Measurements from ENCODE around the gene WDR18. TPM values are rescaled to one million over a fixed set of nuclear protein-coding genes. Genes with fewer than 3 reads are reported as not detected.
A peak's percentile ranks its signal among the peaks of the same experiment; 100 is the strongest.

Gene WDR18
- total and polyA plus RNA-seq, 2 of the 8 experiments (the other 6 are each of a cell fraction or from before 2014, with no cell fraction given) = 87.7 to 177 TPM

- Histone ChIP-seq H3K56ac (replicated peaks; ENCODE audit: insufficient read length, low read depth, low read length) (no peak overlapping the region), H3K4me3 (ENCODE audit: extremely low read depth in 1 of 4, insufficient read depth in 2 of 4, low read depth in 3 of 4, low read length in 4 of 4) (no peak overlapping the region), H4K91ac (replicated peaks; ENCODE audit: insufficient read length, low read length) (no peak overlapping the region), H3K23ac (ENCODE audit: insufficient read length) (no peak overlapping the region), H3K36me3 (ENCODE audit: control insufficient read depth in 2 of 4, insufficient read depth in 4 of 4, low read length in 3 of 4) (peaks cover 7 to 33% (median 22%) of the 10 kb centered on the region in 4 experiments; a peak in 6 of 8 replicates), H2BK12ac (ENCODE audit: low read depth, low read length) (no peak overlapping the region), H3K4me2 (ENCODE audit: insufficient read depth in 1 of 2, low read depth in 2 of 2, low read length in 2 of 2) (no peak overlapping the region), H4K8ac (ENCODE audit: extremely low read depth, insufficient read depth, low read length) (peak overlapping the region; percentile 66; the same call in 1 of the 2 replicates), H3K9ac (replicated peaks in 1 of 4; ENCODE audit: extremely low read depth in 1 of 4, low read depth in 3 of 4, low read length in 3 of 4) (no peak overlapping the region), H3K23me2 (ENCODE audit: low read depth, low read length) (peaks cover 4% of the 10 kb centered on the region; the same call in 1 of the 2 replicates), H2BK5ac (ENCODE audit: low read depth, low read length) (no peak overlapping the region), H3K9me3 (ENCODE audit: insufficient read depth in 2 of 2, low read depth in 1 of 2, low read length in 1 of 2) (no peaks in the 10 kb centered on the region), H2BK120ac (replicated peaks; ENCODE audit: low read depth, low read length) (no peak overlapping the region), H4K20me1 (replicated peaks in 1 of 2; ENCODE audit: control insufficient read depth in 1 of 2, insufficient read depth in 2 of 2, low read length in 2 of 2) (peaks cover 6 to 16% of the 10 kb centered on the region in 2 experiments), H3K4me1 (replicated peaks in 1 of 4; ENCODE audit: control insufficient read depth in 3 of 4, insufficient read depth in 4 of 4, low read length in 3 of 4) (peaks cover 0 to 4% (median under 1%) of the 10 kb centered on the region in 4 experiments; a peak in 4 of 7 replicates), H4K5ac (ENCODE audit: insufficient read length, low read depth, low read length) (no peak overlapping the region), H2AFZ (ENCODE audit: low read length) (no peak overlapping the region), H3K14ac (ENCODE audit: insufficient read length) (no peak overlapping the region), H3K27me3 (replicated peaks in 1 of 4; ENCODE audit: control insufficient read depth in 3 of 4, extremely low read depth in 1 of 4, insufficient read depth in 3 of 4, low read length in 3 of 4) (no peaks in the 10 kb centered on the region), H3K79me2 (ENCODE audit: control insufficient read depth in 1 of 2, insufficient read depth in 2 of 2, low read length in 2 of 2) (peaks cover 0 to 17% of the 10 kb centered on the region in 2 experiments; a peak in 2 of 4 replicates), H3K27ac (ENCODE audit: low read depth, low read length) (no peak overlapping the region), H2BK20ac (ENCODE audit: low read length) (no peak overlapping the region), H2BK15ac (ENCODE audit: low read length) (no peak overlapping the region), H2AK5ac (ENCODE audit: low read depth, low read length) (no peak overlapping the region), H3K4ac (replicated peaks; ENCODE audit: insufficient read length, low read depth, low read length) (no peak overlapping the region), H3K79me1 (ENCODE audit: low read depth, low read length) (peaks cover 5% of the 10 kb centered on the region), H3K18ac (ENCODE audit: extremely low read depth, low read length) (no peak overlapping the region)
- TF ChIP-seq TBP (IDR thresholded peaks at IDR 0.05; ENCODE audit: low read depth, low read length) (no peak), PHF8 (conservative IDR thresholded peaks at IDR 0.05; ENCODE audit: low read depth, low read length) (no peak), JUN (IDR thresholded peaks at IDR 0.05; ENCODE audit: low read depth, low read length) (no peak), CBX5 (IDR thresholded peaks at IDR 0.05; ENCODE audit: low read depth, low read length) (no peak), SP1 (IDR thresholded peaks at IDR 0.05; ENCODE audit: low read depth, low read length) (no peak), POLR2A (IDR thresholded peaks at IDR 0.05; ENCODE audit: control extremely low read depth in 1 of 2, low read depth in 2 of 2, low read length in 2 of 2) (no peak), SIN3A (conservative IDR thresholded peaks at IDR 0.05 in 1 of 2, IDR thresholded peaks at IDR 0.05 in 1 of 2; ENCODE audit: low read depth in 1 of 2, low read length in 2 of 2) (no peak), CREB1 (IDR thresholded peaks at IDR 0.05) (no peak), EP300 (IDR thresholded peaks at IDR 0.05; ENCODE audit: borderline replicate concordance in 1 of 2, low read depth in 2 of 2, low read length in 2 of 2) (no peak), JUND (IDR thresholded peaks at IDR 0.05; ENCODE audit: low read length) (no peak), TCF12 (IDR thresholded peaks at IDR 0.05; ENCODE audit: low read depth, low read length) (no peak), KDM5A (IDR thresholded peaks at IDR 0.05; ENCODE audit: low read length) (no peak), SIRT6 (IDR thresholded peaks at IDR 0.05; ENCODE audit: low read length) (no peak), EZH2 (IDR thresholded peaks at IDR 0.05; ENCODE audit: low read depth, low read length, severe bottlenecking) (no peak), TAF1 (IDR thresholded peaks at IDR 0.05; ENCODE audit: low read depth, low read length) (no peak)
- DNase-seq (ENCODE audit: low read depth in 1 of 2, low spot score in 2 of 2) (no peak), FAIRE-seq (no peak)
- ChIA-PET POLR2A (ENCODE audit: partially characterized antibody) (interaction anchor here (0.7 to 1.7 kb wide), 6 partner anchors 20 to 182 kb away, joined by 3 to 5 read pairs (median 4); partner anchors contain the start of genes ARHGAP45, RNU6-2 and TMEM259), CTCF (ENCODE audit: partially characterized antibody) (interaction anchor here (0.9 to 1.6 kb wide), 6 partner anchors 12 to 252 kb away, joined by 3 to 7 read pairs (median 4); no protein-coding TSS in a partner anchor)
- 88% methylated on average over 13 of the region's 15 CpGs; no CpG with 5 or more reads in 1 of the 2 experiments for WGBS, 2 experiments (ENCODE audit: extremely low coverage in 1 of 2, insufficient coverage in 1 of 2, insufficient read length in 1 of 2, insufficient replicate concordance in 2 of 2, low coverage in 1 of 2, low lambda C conversion rate in 2 of 2, missing lambda C conversion rate in 1 of 2)
These were observed 4.4 kb downstream of the WDR18 start for GRCh38 chr19:988510-988909.

Measured in H1 (cell line).